H1 (cell line): ENCODE measurements around the gene CTAG1A. TPM values are rescaled to one million over a fixed set of nuclear protein-coding genes. Genes with fewer than 3 reads are reported as not detected.

Experiments
- CTCF ChIA-PET: fragments of 300-600 bp; sonication (Branson Sonifier 250); formaldehyde crosslinking; loops from one replicate; lab custom pipeline; 2021; ENCODE audit not compliant: partially characterized antibody; lab: Charles Lee
- POLR2A ChIA-PET: fragments of 300-600 bp; sonication (Branson Sonifier 250); formaldehyde crosslinking; loops from one replicate; lab custom pipeline; 2021; ENCODE audit warnings: inconsistent platforms; ENCODE audit not compliant: partially characterized antibody; lab: Charles Lee
- DNase-seq, 2 experiments: peaks; one replicate each; pipeline versions ENCODE4 v3.0.0 to v3.0.0-alpha.2; 2010 to 2022; ENCODE audit warnings: low spot score in 2 of 2, low read depth in 1 of 2, mixed read lengths in 1 of 2
- FAIRE-seq: peaks from 2 replicates; lab custom pipeline; 2011; peaks lifted over from hg19 to GRCh38; lab: Jason Lieb, UNC
- H2AFZ ChIP-seq: 2 replicates; pipeline ENCODE4 v1.8.1; 2012; ENCODE audit warnings: low read length, inconsistent platforms
- H2AK5ac ChIP-seq: 2 replicates; pipeline ENCODE4 v1.6.1; 2013; ENCODE audit warnings: low read depth, low read length
- H2BK120ac ChIP-seq: replicated peaks from 2 replicates; pipeline ENCODE3; 2013; ENCODE audit warnings: low read depth, low read length, inconsistent platforms
- H2BK12ac ChIP-seq: 2 replicates; pipeline ENCODE4 v1.6.1; 2013; ENCODE audit warnings: low read depth, low read length
- H2BK15ac ChIP-seq: 2 replicates; pipeline ENCODE4 v1.6.1; 2013; ENCODE audit warnings: low read length
- H2BK20ac ChIP-seq: 2 replicates; pipeline ENCODE4 v1.6.1; 2013; ENCODE audit warnings: low read length
- H2BK5ac ChIP-seq: 2 replicates; pipeline ENCODE4 v1.6.1; 2013; ENCODE audit warnings: low read depth, low read length
- H3K14ac ChIP-seq: 2 replicates; pipeline ENCODE4 v1.6.1; 2013; ENCODE audit warnings: inconsistent platforms; ENCODE audit not compliant: insufficient read length
- H3K18ac ChIP-seq: 2 replicates; pipeline ENCODE4 v1.6.1; 2013; ENCODE audit warnings: low read length; ENCODE audit errors: extremely low read depth
- H3K23ac ChIP-seq: 2 replicates; pipeline ENCODE4 v1.6.1; 2013; ENCODE audit warnings: inconsistent platforms; ENCODE audit not compliant: insufficient read length
- H3K23me2 ChIP-seq: 2 replicates; pipeline ENCODE4 v1.6.1; 2013; ENCODE audit warnings: low read depth, low read length
- H3K27ac ChIP-seq: 2 replicates; pipeline ENCODE4 v1.6.1; 2011; ENCODE audit warnings: low read depth, low read length, inconsistent platforms
- H3K27me3 ChIP-seq, 4 experiments: replicated peaks in 1 of 4; 1 replicate in 1 of 4; 2 replicates in 3 of 4; pipeline versions ENCODE4 v1.6.1 to v1.8.1; 2011 to 2013; ENCODE audit warnings: low read length in 3 of 4, mild to moderate bottlenecking in 3 of 4, inconsistent platforms in 2 of 4, mixed read lengths in 2 of 4, moderate library complexity in 1 of 4; ENCODE audit not compliant: control insufficient read depth in 3 of 4, insufficient read depth in 3 of 4; ENCODE audit errors: extremely low read depth in 1 of 4
- H3K36me3 ChIP-seq, 4 experiments: 2 replicates each; pipeline versions ENCODE4 v1.6.1 to v1.8.1; 2011 to 2013; ENCODE audit warnings: mild to moderate bottlenecking in 4 of 4, low read length in 3 of 4, moderate library complexity in 2 of 4, control low read depth in 1 of 4, inconsistent platforms in 1 of 4; ENCODE audit not compliant: insufficient read depth in 4 of 4, control insufficient read depth in 2 of 4
- H3K4ac ChIP-seq: replicated peaks from 2 replicates; pipeline ENCODE3; 2013; ENCODE audit warnings: low read length, low read depth, mixed read lengths, inconsistent platforms; ENCODE audit not compliant: insufficient read length
- H3K4me1 ChIP-seq, 4 experiments: replicated peaks in 1 of 4; 1 replicate in 1 of 4; 2 replicates in 3 of 4; pipeline versions ENCODE4 v1.6.1 to v1.8.1; 2011 to 2013; ENCODE audit warnings: low read length in 3 of 4, inconsistent platforms in 2 of 4, mixed read lengths in 1 of 4; ENCODE audit not compliant: insufficient read depth in 4 of 4, control insufficient read depth in 3 of 4
- H3K4me2 ChIP-seq, 2 experiments: 2 replicates each; pipeline versions ENCODE4 v1.6.1 to v1.8.1; 2011 to 2013; ENCODE audit warnings: low read depth in 2 of 2, low read length in 2 of 2, control low read depth in 1 of 2, inconsistent platforms in 1 of 2, mild to moderate bottlenecking in 1 of 2; ENCODE audit not compliant: insufficient read depth in 1 of 2
- H3K4me3 ChIP-seq, 4 experiments: fragments of 200-600, 300-600 bp in 1 of 4; sonication (generic), shearing (Covaris generic), sonication (Bioruptor Twin) in 1 of 4; 2 replicates each; pipeline versions ENCODE4 v1.5.1 to v1.8.1; 2011 to 2016; ENCODE audit warnings: low read length in 4 of 4, low read depth in 3 of 4, control low read depth in 2 of 4, inconsistent platforms in 2 of 4, mild to moderate bottlenecking in 2 of 4, mixed read lengths in 1 of 4, moderate library complexity in 1 of 4; ENCODE audit not compliant: insufficient read depth in 2 of 4; ENCODE audit errors: extremely low read depth in 1 of 4
- H3K56ac ChIP-seq: replicated peaks from 2 replicates; pipeline ENCODE3; 2013; ENCODE audit warnings: low read depth, mild to moderate bottlenecking, mixed read lengths, low read length, inconsistent platforms; ENCODE audit not compliant: insufficient read length
- H3K79me1 ChIP-seq: 2 replicates; pipeline ENCODE4 v1.6.1; 2013; ENCODE audit warnings: low read depth, low read length, control low read depth
- H3K79me2 ChIP-seq, 2 experiments: 2 replicates each; pipeline versions ENCODE4 v1.6.1 to v1.8.1; 2012 to 2013; ENCODE audit warnings: low read length in 2 of 2, mild to moderate bottlenecking in 2 of 2, inconsistent platforms in 1 of 2; ENCODE audit not compliant: insufficient read depth in 2 of 2, control insufficient read depth in 1 of 2
- H3K9ac ChIP-seq, 4 experiments: replicated peaks in 1 of 4; 1 replicate in 1 of 4; 2 replicates in 3 of 4; pipeline versions ENCODE4 v1.6.1 to v1.8.1; 2011 to 2013; ENCODE audit warnings: low read depth in 3 of 4, low read length in 3 of 4, control low read depth in 2 of 4, mild to moderate bottlenecking in 2 of 4, moderate library complexity in 2 of 4, inconsistent platforms in 1 of 4; ENCODE audit errors: extremely low read depth in 1 of 4
- H3K9me3 ChIP-seq, 2 experiments: 2 replicates each; pipeline versions ENCODE4 v1.6.1 to v1.8.1; 2012 to 2013; ENCODE audit warnings: mild to moderate bottlenecking in 2 of 2, moderate library complexity in 2 of 2, control low read depth in 1 of 2, inconsistent platforms in 1 of 2, low read depth in 1 of 2, low read length in 1 of 2, mixed read lengths in 1 of 2; ENCODE audit not compliant: insufficient read depth in 2 of 2
- H4K20me1 ChIP-seq, 2 experiments: replicated peaks in 1 of 2; 2 replicates each; pipeline versions ENCODE3 to v1.8.1; 2011 to 2013; ENCODE audit warnings: inconsistent platforms in 2 of 2, low read length in 2 of 2, mild to moderate bottlenecking in 1 of 2; ENCODE audit not compliant: insufficient read depth in 2 of 2, control insufficient read depth in 1 of 2
- H4K5ac ChIP-seq: 2 replicates; pipeline ENCODE4 v1.6.1; 2013; ENCODE audit warnings: low read length, low read depth, mixed read lengths, inconsistent platforms; ENCODE audit not compliant: insufficient read length
- H4K8ac ChIP-seq: 2 replicates; pipeline ENCODE4 v1.8.0; 2013; ENCODE audit warnings: mild to moderate bottlenecking, moderate library complexity, low read length, inconsistent platforms; ENCODE audit not compliant: insufficient read depth; ENCODE audit errors: extremely low read depth
- H4K91ac ChIP-seq: replicated peaks from 2 replicates; pipeline ENCODE3; 2013; ENCODE audit warnings: low read length, mixed read lengths, inconsistent platforms; ENCODE audit not compliant: insufficient read length
- ATF2 ChIP-seq: IDR thresholded peaks from 2 replicates; pipeline ENCODE4 v1.6.1; 2012; ENCODE audit warnings: low read length, inconsistent platforms
- BRCA1 ChIP-seq: IDR thresholded peaks from 2 replicates; pipeline ENCODE4 v1.6.1; 2012; ENCODE audit warnings: low read depth, low read length, improper control_type of control experiment
- GTF2F1 ChIP-seq: IDR thresholded peaks from 2 replicates; pipeline ENCODE4 v1.6.1; 2012; ENCODE audit warnings: low read depth, low read length, improper control_type of control experiment, borderline replicate concordance
- RAD21 ChIP-seq, 2 experiments: IDR thresholded peaks in 1 of 2; conservative IDR thresholded peaks in 1 of 2; 2 replicates each; pipeline ENCODE4 v1.6.1; 2011; ENCODE audit warnings: low read depth in 2 of 2, low read length in 2 of 2, improper control_type of control experiment in 1 of 2, inconsistent platforms in 1 of 2, mild to moderate bottlenecking in 1 of 2, moderate library complexity in 1 of 2
- RBBP5 ChIP-seq: IDR thresholded peaks from 2 replicates; pipeline ENCODE4 v1.7.1; 2012; ENCODE audit warnings: low read depth, mild to moderate bottlenecking, inconsistent platforms, low read length, moderate library complexity, borderline replicate concordance
- YY1 ChIP-seq: IDR thresholded peaks from 2 replicates; pipeline ENCODE4 v1.6.1; 2011; ENCODE audit warnings: low read depth, mild to moderate bottlenecking, low read length
- WGBS, 2 experiments: shearing (Covaris generic) in 1 of 2; methylation state at CpG; one replicate each; pipeline versions ENCODE4 v1.1.6 to v1.1.7; 2013 to 2015; ENCODE audit warnings: low lambda C conversion rate in 2 of 2, mixed read lengths in 2 of 2, inconsistent platforms in 1 of 2, low coverage in 1 of 2, missing lambda C conversion rate in 1 of 2; ENCODE audit not compliant: insufficient replicate concordance in 2 of 2, insufficient coverage in 1 of 2, insufficient read length in 1 of 2; ENCODE audit errors: extremely low coverage in 1 of 2, missing lambda C conversion rate in 1 of 2; 5-methylcytosine and 5-hydroxymethylcytosine counted together
- polyA plus RNA-seq, 7 experiments: library from polyadenylated mRNA; depleted of rRNA in 3 of 7; stranded (reverse) in 5 of 7; unstranded in 2 of 7; fragments of >200 nt in 5 of 7; fragments of 200-250 nt in 2 of 7; gene quantifications; 1 replicate in 5 of 7; 2 replicates in 1 of 7; 4 replicates in 1 of 7; pipeline versions ENCODE4 v1.2.1 to v1.2.3, GENCODE V29; 2011 to 2013; ENCODE audit warnings: missing spikeins in 2 of 7, mixed read lengths in 2 of 7
- total RNA-seq: library from RNA; stranded (reverse); fragmentation: NEBNext Ultra II Directional; extraction: Animal tissue kit (Norgen Biotek cat#: 25700); gene quantifications from 2 replicates; pipeline ENCODE4 v1.2.1, GENCODE V29; 2021

The CTAG1A gene
- total and polyA plus RNA-seq, 2 of the 8 experiments (the other 6 are each of a cell fraction or from before 2014, with no cell fraction given) = not detected

DNA sequence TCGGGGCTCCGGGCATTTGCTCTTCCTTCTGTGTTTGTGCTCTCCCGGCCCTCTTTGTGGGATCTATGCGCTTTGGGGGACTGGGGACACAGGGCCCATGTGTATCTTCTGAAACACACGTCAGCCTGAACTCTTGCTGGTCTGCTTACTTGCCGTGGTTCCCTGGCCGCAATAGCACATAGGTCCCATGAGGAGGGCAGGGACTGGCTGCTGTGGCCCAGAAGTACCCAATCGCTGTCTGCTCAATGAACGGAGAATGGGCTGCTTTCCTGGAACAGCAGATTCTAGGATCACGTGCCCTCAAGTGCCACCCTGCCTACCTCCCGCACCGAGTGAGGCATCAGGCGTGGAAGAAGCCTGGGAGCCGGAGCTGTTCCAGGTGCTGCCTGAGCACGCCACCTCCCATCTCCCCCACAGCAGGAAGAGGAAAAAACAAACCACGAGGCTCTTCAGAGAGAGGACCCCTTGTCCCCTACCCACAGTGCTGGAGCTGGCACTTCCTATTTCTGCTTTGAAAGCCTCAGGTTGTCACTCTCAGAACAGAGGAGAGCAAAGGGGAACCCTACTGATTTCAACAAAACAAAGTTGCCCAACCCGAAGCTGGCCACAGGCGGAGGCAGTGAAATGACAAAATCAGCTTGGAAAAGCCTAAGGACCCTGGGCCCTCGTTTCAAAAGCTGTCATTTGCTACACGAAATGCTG is 42.1 kb upstream of the CTAG1A start:
- WGBS, 2 experiments = 98% methylated on average over 7 of the region's 20 CpGs; no CpG with 5 or more reads in 1 of the 2 experiments

More for the DNA sequence above, 42.1 kb upstream of the CTAG1A start:
- Histone ChIP-seq H3K4ac (no peak overlapping the region), H3K79me1 (no peaks in the 10 kb centered on the region; the same call in 1 of the 2 replicates), H3K9ac (no peak overlapping the region), H3K4me1 (peaks cover 0 to 3% (median 1%) of the 10 kb centered on the region in 4 experiments; a peak in 3 of 7 replicates), H3K18ac (no peak overlapping the region), H3K9me3 (no peaks in the 10 kb centered on the region; a peak in 1 of 4 replicates), H3K27me3 (no peaks in the 10 kb centered on the region), H3K4me3 (no peak overlapping the region), H2BK20ac (no peak overlapping the region), H3K14ac (no peak overlapping the region), H4K91ac (no peak overlapping the region), H2BK15ac (no peak overlapping the region), H3K79me2 (peaks cover 0 to 1% of the 10 kb centered on the region in 2 experiments; a peak in 1 of 4 replicates), H3K4me2 (no peak overlapping the region), H2BK120ac (no peak overlapping the region), H4K8ac (no peak overlapping the region), H4K5ac (no peak overlapping the region), H2BK5ac (no peak overlapping the region), H2BK12ac (no peak overlapping the region), H3K23ac (no peak overlapping the region), H2AFZ (no peak overlapping the region), H3K56ac (no peak overlapping the region), H2AK5ac (no peak overlapping the region), H3K27ac (no peak overlapping the region), H3K36me3 (peaks cover 0 to 12% (median 6%) of the 10 kb centered on the region in 4 experiments; a peak in 5 of 8 replicates), H3K23me2 (peaks cover 4% of the 10 kb centered on the region; the same call in 1 of the 2 replicates), H4K20me1 (peaks cover 0 to 7% of the 10 kb centered on the region in 2 experiments)
- ChIA-PET POLR2A (interaction anchor here (1.4 kb wide), 1 partner anchor 16 kb away, joined by 5 read pairs; no protein-coding TSS in a partner anchor), CTCF (interaction anchor here (0.6 kb wide), 1 partner anchor 65 kb away, joined by 5 read pairs; no protein-coding TSS in a partner anchor)
- no peak for TF ChIP-seq RBBP5
- TF ChIP-seq YY1 = no peak
- no peak for TF ChIP-seq RAD21 (IDR thresholded peaks at IDR 0.05 in 1 of 2, conservative IDR thresholded peaks at IDR 0.05 in 1 of 2; ENCODE audit: low read depth in 2 of 2, low read length in 2 of 2)
- no peak for TF ChIP-seq BRCA1
- no peak for TF ChIP-seq ATF2
- TF ChIP-seq GTF2F1 = no peak
- FAIRE-seq (no peak), DNase-seq (no peak)
